Thyroid gland (tissue), 4 donors: ENCODE data around the gene PBX3. TPM values are rescaled to one million over a fixed set of nuclear protein-coding genes. Genes with fewer than 3 reads are reported as not detected.

Source experiments
- DNase-seq, 2 donors: peaks; one replicate each; pipeline ENCODE4 v3.0.0-alpha.2; 2019
- H3K27ac ChIP-seq, 3 donors: fragments of 200-600 bp; sonication (generic); 1 replicate in 2 of 3; 2 replicates in 1 of 3; pipeline ENCODE4 v1.5.1; 2016 to 2019; ENCODE audit warnings: mild to moderate bottlenecking in 1 of 3, moderate library complexity in 1 of 3
- H3K27me3 ChIP-seq: fragments of 200-600 bp; sonication (generic); one replicate; pipeline ENCODE4 v1.5.1; 2019
- H3K36me3 ChIP-seq, 2 donors: fragments of 200-600 bp; sonication (generic); one replicate each; pipeline ENCODE4 v1.5.1; 2016 to 2019
- H3K4me1 ChIP-seq, 2 donors: fragments of 200-600 bp; sonication (generic); one replicate each; pipeline ENCODE4 v1.5.1; 2017 to 2019
- H3K4me3 ChIP-seq, 3 donors: fragments of 200-600 bp; sonication (generic); replicated peaks in 1 of 3; 1 replicate in 2 of 3; 2 replicates in 1 of 3; pipeline ENCODE4 v1.5.1; 2016; ENCODE audit warnings: mild to moderate bottlenecking in 1 of 3
- H3K9me3 ChIP-seq: fragments of 200-600 bp; sonication (generic); one replicate; pipeline ENCODE4 v1.5.1; 2017
- CTCF ChIP-seq, 6 experiments: fragments of 200-600 bp in 3 of 6; fragments of 450-650 bp in 3 of 6; sonication (generic) in 3 of 6; IDR thresholded peaks; one replicate each; pipeline ENCODE4 v1.5.1; 2016 to 2019; ENCODE audit warnings: antibody characterized with exemption in 6 of 6, mild to moderate bottlenecking in 2 of 6, inconsistent platforms in 1 of 6, moderate library complexity in 1 of 6
- POLR2A ChIP-seq, 2 donors: fragments of 450-650 bp; IDR thresholded peaks; one replicate each; pipeline ENCODE4 v1.6.1; 2017; ENCODE audit warnings: antibody characterized with exemption in 2 of 2, mild to moderate bottlenecking in 2 of 2, moderate library complexity in 1 of 2
- WGBS, 2 donors: methylation state at CpG; one replicate each; pipeline ENCODE4 v1.1.5; 2017; 5-methylcytosine and 5-hydroxymethylcytosine counted together
- intact Hi-C: fragments of 100-400 bp; cut with DNase I; formaldehyde crosslinking; loops from one replicate; pipeline ENCODE4 v1.15.1; 2023
- total RNA-seq, 4 donors: library from RNA; depleted of rRNA; stranded (reverse); fragments of >200 nt; gene quantifications; one replicate each; pipeline ENCODE4 v1.2.3, GENCODE V29; 2016

The PBX3 gene
- total RNA-seq, 4 donors from 2014 or later = 68.5 to 108 (median 71.3) TPM

- no peak for DNase-seq
- intact Hi-C loops = no loop called here
- Histone ChIP-seq H3K36me3 (no peaks in the 10 kb centered on the region), H3K27ac (no peak overlapping the region), H3K9me3 (no peaks in the 10 kb centered on the region), H3K4me1 (peaks cover 10 to 12% of the 10 kb centered on the region in 2 donors), H3K27me3 (no peaks in the 10 kb centered on the region), H3K4me3 (no peak overlapping the region)
- no peak for TF ChIP-seq CTCF (IDR thresholded peaks at IDR 0.05)
- no peak for TF ChIP-seq POLR2A (IDR thresholded peaks at IDR 0.05)
- 53 to 64% methylated on average over 1 of the region's 1 CpG for WGBS, 2 donors
Measured at GRCh38 chr9:125745018-125745417, 2.2 kb upstream of the PBX3 start.

- Histone ChIP-seq H3K27me3 (no peaks in the 10 kb centered on the region), H3K27ac (peak overlapping the region in 1 of 3 donors; percentile 88), H3K9me3 (no peaks in the 10 kb centered on the region), H3K36me3 (no peaks in the 10 kb centered on the region), H3K4me3 (peak overlapping the region in 2 of 3 donors; percentile 71 to 86), H3K4me1 (peaks cover 16 to 18% of the 10 kb centered on the region in 2 donors)
- intact Hi-C loops = no loop called here
- TF ChIP-seq CTCF (IDR thresholded peaks at IDR 0.05) (no peak), POLR2A (IDR thresholded peaks at IDR 0.05) (no peak)
- no peak for DNase-seq
- 40 to 44% methylated on average over 6 of the region's 6 CpGs for WGBS, 2 donors
Measured at GRCh38 chr9:125745682-125746016, 1.5 kb upstream of the PBX3 start.

GRCh38 chr9:125746017-125746773 lies 978 bp upstream of the PBX3 start:
- WGBS, 2 donors = 0% methylated on average over 10 to 30 of the region's 79 CpGs
- Histone ChIP-seq H3K9me3 (no peaks in the 10 kb centered on the region), H3K27ac (peak overlapping the region; percentile 54 to 88 (median 77)), H3K4me3 (peak overlapping the region; percentile 19 to 86 (median 71)), H3K27me3 (no peaks in the 10 kb centered on the region), H3K36me3 (no peaks in the 10 kb centered on the region), H3K4me1 (peaks cover 19 to 24% of the 10 kb centered on the region in 2 donors)
- TF ChIP-seq POLR2A (IDR thresholded peaks at IDR 0.05) (peak; percentile 6 to 87), CTCF (IDR thresholded peaks at IDR 0.05) (no peak)
- intact Hi-C loops = no loop called here
- DNase-seq = peak; percentile 95

GRCh38 chr9:125746774-125747052 lies 460 bp upstream of the PBX3 start:
- intact Hi-C loops = no loop called here
- Histone ChIP-seq H3K4me1 (peaks cover 19 to 26% of the 10 kb centered on the region in 2 donors), H3K27ac (peak overlapping the region in 2 of 3 donors; percentile 54 to 88), H3K4me3 (peak overlapping the region in 1 of 3 donors; percentile 71), H3K36me3 (no peaks in the 10 kb centered on the region), H3K27me3 (no peaks in the 10 kb centered on the region), H3K9me3 (no peaks in the 10 kb centered on the region)
- TF ChIP-seq POLR2A (IDR thresholded peaks at IDR 0.05) (no peak), CTCF (IDR thresholded peaks at IDR 0.05) (no peak)
- DNase-seq = no peak
- 0% methylated on average over 16 of the region's 46 CpGs; no CpG with 5 or more reads in 1 of the 2 donors for WGBS, 2 donors

DNA sequence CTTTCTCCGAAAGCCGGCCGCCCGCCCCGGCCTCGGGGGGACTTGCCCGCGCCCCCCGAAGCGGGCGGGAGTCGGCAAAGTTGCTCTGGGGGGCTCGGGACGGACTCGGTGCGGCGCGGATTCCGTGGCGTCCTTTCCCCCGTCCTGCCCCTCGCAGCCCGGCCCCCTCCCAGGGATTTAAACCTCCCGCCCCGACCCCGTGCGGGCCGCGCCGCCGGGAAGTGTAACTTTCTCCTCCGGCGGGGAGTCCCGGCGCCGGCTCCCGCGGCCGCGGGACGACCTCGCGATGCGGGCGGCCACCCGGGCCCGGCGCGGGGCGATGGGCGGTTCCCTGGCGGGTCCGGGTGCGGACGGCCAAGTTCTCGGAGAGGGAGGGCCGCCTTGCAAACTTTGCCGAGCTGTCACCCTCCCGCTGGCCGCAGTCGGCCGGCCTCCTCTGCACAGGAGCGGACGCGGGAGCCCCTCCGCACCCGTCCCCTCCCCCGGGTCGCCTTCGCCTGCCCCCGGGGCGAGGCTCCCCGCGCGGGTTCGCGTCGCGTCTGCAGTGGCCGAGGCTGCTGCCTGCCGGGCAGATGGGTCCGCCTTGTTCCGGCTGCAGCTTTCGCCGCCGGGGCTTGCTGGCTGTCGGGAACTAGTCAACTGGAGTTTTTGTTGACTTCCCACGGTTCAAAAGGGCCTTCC lies 732 bp downstream of the PBX3 start:
- DNase-seq = peak; percentile 33 to 57
- Histone ChIP-seq H3K4me1 (peaks cover 28 to 36% of the 10 kb centered on the region in 2 donors), H3K36me3 (no peaks in the 10 kb centered on the region), H3K27ac (peak overlapping the region; percentile 89 to 93 (median 91)), H3K27me3 (no peaks in the 10 kb centered on the region), H3K4me3 (peak overlapping the region; percentile 71 to 86 (median 72)), H3K9me3 (no peaks in the 10 kb centered on the region)
- TF ChIP-seq POLR2A (IDR thresholded peaks at IDR 0.05) (peak in 1 of 2 donors; percentile 19), CTCF (IDR thresholded peaks at IDR 0.05) (no peak)
- intact Hi-C loops = no loop called here
- WGBS, 2 donors = 2 to 7% methylated on average over 3 to 7 of the region's 88 CpGs
